WTC11 (cell line): Measurements from ENCODE around the gene GSS. TPM values are rescaled to one million over a fixed set of nuclear protein-coding genes. Genes with fewer than 3 reads are reported as not detected.

Experiments used
- ATAC-seq: fragments of 200-7000 bp; cut with Tn5 transposase; 2 replicates; pipeline ENCODE4 v1.10.0; 2021; ENCODE audit warnings: mild to moderate bottlenecking, moderate library complexity
- CTCF ChIA-PET: fragments of 300-600 bp; sonication (Branson Sonifier 250); formaldehyde crosslinking; loops from one replicate; lab custom pipeline; 2021; ENCODE audit warnings: antibody characterized with exemption; lab: Charles Lee
- POLR2A ChIA-PET: fragments of 350-600 bp; sonication (Branson Sonifier 250); formaldehyde crosslinking; loops from one replicate; lab custom pipeline; 2021; ENCODE audit warnings: antibody characterized with exemption; lab: Charles Lee
- DNase-seq: peaks from one replicate; pipeline ENCODE4 v3.0.0; 2021; ENCODE audit warnings: low spot score
- H3K27ac Mint-ChIP-seq: 2 replicates; pipeline ENCODE4 v1.8.0; 2021; ENCODE audit warnings: mixed read lengths
- H3K27me3 Mint-ChIP-seq: 2 replicates; pipeline ENCODE4 v1.8.0; 2021; ENCODE audit warnings: low read depth, mild to moderate bottlenecking, moderate library complexity, mixed read lengths
- H3K36me3 Mint-ChIP-seq: 2 replicates; pipeline ENCODE4 v1.8.0; 2021; ENCODE audit warnings: mixed read lengths
- H3K4me1 Mint-ChIP-seq: 2 replicates; pipeline ENCODE4 v1.8.0; 2022; ENCODE audit warnings: mixed read lengths
- H3K4me3 Mint-ChIP-seq: 2 replicates; pipeline ENCODE4 v1.8.0; 2021; ENCODE audit warnings: mild to moderate bottlenecking, moderate library complexity, mixed read lengths
- H3K9me3 Mint-ChIP-seq: 2 replicates; pipeline ENCODE4 v1.8.0; 2021; ENCODE audit warnings: mixed read lengths
- ARID4B ChIP-seq: sonication (generic); formaldehyde crosslinking; IDR thresholded peaks from 2 replicates; pipeline ENCODE4 v1.8.0; 2023; ENCODE audit warnings: missing genetic modification reagents, mild to moderate bottlenecking, borderline replicate concordance
- ATF1 ChIP-seq: sonication (generic); formaldehyde crosslinking; IDR thresholded peaks from 2 replicates; pipeline ENCODE4 v1.8.1; 2023; ENCODE audit warnings: mild to moderate bottlenecking, moderate library complexity, missing genetic modification reagents
- CREM ChIP-seq: sonication (generic); formaldehyde crosslinking; IDR thresholded peaks from 2 replicates; pipeline ENCODE4 v1.8.1; 2022; ENCODE audit warnings: mild to moderate bottlenecking, missing genetic modification reagents, moderate library complexity
- FOXK1 ChIP-seq: sonication (generic); formaldehyde crosslinking; IDR thresholded peaks from 2 replicates; pipeline ENCODE4 v1.8.0; 2022; ENCODE audit warnings: mild to moderate bottlenecking, moderate library complexity, missing genetic modification reagents
- FOXP1 ChIP-seq: sonication (generic); formaldehyde crosslinking; IDR thresholded peaks from 2 replicates; pipeline ENCODE4 v1.8.0; 2022; ENCODE audit warnings: missing genetic modification reagents, mild to moderate bottlenecking, moderate library complexity, borderline replicate concordance
- GTF2I ChIP-seq: fragments of 250-450 bp; sonication (Bioruptor Pico); conservative IDR thresholded peaks from 2 replicates; pipeline ENCODE4 v1.4.0; 2021; ENCODE audit warnings: mild to moderate bottlenecking
- IRF1 ChIP-seq: sonication (generic); formaldehyde crosslinking; IDR thresholded peaks from 2 replicates; pipeline ENCODE4 v1.8.0; 2023; ENCODE audit warnings: missing genetic modification reagents
- NR2C2 ChIP-seq: sonication (generic); formaldehyde crosslinking; IDR thresholded peaks from 2 replicates; pipeline ENCODE4 v1.8.0; 2022; ENCODE audit warnings: mild to moderate bottlenecking, missing genetic modification reagents
- PRRX2 ChIP-seq: fragments of 250-450 bp; sonication (Bioruptor Pico); IDR thresholded peaks from 2 replicates; pipeline ENCODE4 v1.8.0; 2021; ENCODE audit warnings: mild to moderate bottlenecking
- RORB ChIP-seq: fragments of 250-450 bp; sonication (Bioruptor Pico); IDR thresholded peaks from 2 replicates; pipeline ENCODE4 v1.9.0; 2021; ENCODE audit warnings: mild to moderate bottlenecking
- SOX15 ChIP-seq: fragments of 250-450 bp; sonication (Bioruptor Pico); IDR thresholded peaks from 2 replicates; pipeline ENCODE4 v1.9.0; 2021; ENCODE audit warnings: mild to moderate bottlenecking
- TCF7 ChIP-seq: sonication (generic); formaldehyde crosslinking; IDR thresholded peaks from 2 replicates; pipeline ENCODE4 v1.8.0; 2022; ENCODE audit warnings: mild to moderate bottlenecking, low read depth, missing genetic modification reagents, moderate library complexity
- USF2 ChIP-seq: sonication (generic); formaldehyde crosslinking; IDR thresholded peaks from 2 replicates; pipeline ENCODE4 v1.8.1; 2023; ENCODE audit warnings: mild to moderate bottlenecking, missing genetic modification reagents, moderate library complexity
- ZBTB21 ChIP-seq: sonication (generic); formaldehyde crosslinking; IDR thresholded peaks from 2 replicates; pipeline ENCODE4 v1.8.1; 2023; ENCODE audit warnings: mild to moderate bottlenecking, missing genetic modification reagents, borderline replicate concordance
- ZNF121 ChIP-seq: sonication (generic); formaldehyde crosslinking; IDR thresholded peaks from 2 replicates; pipeline ENCODE4 v1.8.0; 2023; ENCODE audit warnings: missing genetic modification reagents
- ZNF219 ChIP-seq: sonication (generic); formaldehyde crosslinking; IDR thresholded peaks from 2 replicates; pipeline ENCODE4 v1.8.0; 2023; ENCODE audit warnings: missing genetic modification reagents, mild to moderate bottlenecking, borderline replicate concordance
- ZNF263 ChIP-seq: sonication (generic); formaldehyde crosslinking; IDR thresholded peaks from 2 replicates; pipeline ENCODE4 v1.8.1; 2022; ENCODE audit warnings: low read depth, mild to moderate bottlenecking, moderate library complexity, missing genetic modification reagents
- ZNF671 ChIP-seq: fragments of 250-450 bp; sonication (Bioruptor Pico); IDR thresholded peaks from 2 replicates; pipeline ENCODE4 v1.8.0; 2021; ENCODE audit warnings: mild to moderate bottlenecking
- total RNA-seq: library from RNA; stranded (reverse); gene quantifications from 3 replicates; pipeline ENCODE4 v1.2.3, GENCODE V29; 2021
- TF ChIP-seq, protein P1 (sequence below): sonication (generic); formaldehyde crosslinking; IDR thresholded peaks from 2 replicates; pipeline ENCODE4 v1.8.1; 2023; ENCODE audit warnings: mild to moderate bottlenecking, missing genetic modification reagents
- TF ChIP-seq, protein P2 (sequence below): sonication (generic); formaldehyde crosslinking; IDR thresholded peaks from 2 replicates; pipeline ENCODE4 v1.8.1; 2023; ENCODE audit warnings: mild to moderate bottlenecking, missing genetic modification reagents, borderline replicate concordance
- TF ChIP-seq, protein P3 (sequence below): fragments of 250-450 bp; sonication (Bioruptor Pico); IDR thresholded peaks from 2 replicates; pipeline ENCODE4 v1.8.0; 2021; ENCODE audit warnings: mild to moderate bottlenecking
- TF ChIP-seq, protein P4 (sequence below): sonication (generic); formaldehyde crosslinking; conservative IDR thresholded peaks from 2 replicates; pipeline ENCODE4 v1.8.1; 2022; ENCODE audit warnings: mild to moderate bottlenecking, missing genetic modification reagents

GSS gene
- total RNA-seq, 1 experiment from 2014 or later: 47.3 TPM

DNA sequence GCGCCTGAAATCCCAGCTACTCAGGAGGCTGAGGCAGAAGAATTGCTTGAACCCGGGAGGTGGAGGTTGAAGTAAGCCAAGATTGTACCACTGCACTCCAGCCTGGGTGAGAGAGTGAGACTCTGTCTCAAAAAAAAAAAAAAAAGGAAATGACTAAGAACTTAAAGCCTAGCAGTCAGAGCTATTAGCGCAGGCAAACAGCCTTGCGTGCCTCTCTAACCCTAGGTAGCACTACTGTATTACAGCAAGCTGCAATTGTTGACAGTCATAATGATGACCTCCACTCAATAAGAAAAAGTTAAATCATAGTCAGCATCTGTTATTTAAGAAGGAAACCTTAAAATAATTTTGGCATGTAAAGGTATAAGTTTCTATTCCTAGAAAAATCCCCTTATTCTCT, 14.4 kb downstream of the GSS start:
- H3K27ac Mint-ChIP-seq: no peak overlapping the region
- POLR2A ChIA-PET: no interaction called here
- CTCF ChIA-PET: interaction anchor here (0.8 to 1.0 kb wide), 2 partner anchors 15 to 17 kb away, joined by 3 to 6 read pairs; no protein-coding TSS in a partner anchor
- no peak for ATAC-seq
- DNase-seq: no peak
- peaks cover 44% of the 10 kb centered on the region for H3K36me3 Mint-ChIP-seq
- no peaks in the 10 kb centered on the region for H3K27me3 Mint-ChIP-seq
- no peak overlapping the region for H3K4me3 Mint-ChIP-seq
- no peaks in the 10 kb centered on the region for H3K9me3 Mint-ChIP-seq
- TF ChIP-seq IRF1 (CRISPR knock-in tag): no peak
- TF ChIP-seq ATF1 (CRISPR knock-in tag): no peak
- TF ChIP-seq USF2 (CRISPR knock-in tag): no peak
- TF ChIP-seq ARID4B (CRISPR knock-in tag): no peak
- TF ChIP-seq ZNF219 (CRISPR knock-in tag): no peak
- no peak for TF ChIP-seq GTF2I
- TF ChIP-seq, protein P1, sequence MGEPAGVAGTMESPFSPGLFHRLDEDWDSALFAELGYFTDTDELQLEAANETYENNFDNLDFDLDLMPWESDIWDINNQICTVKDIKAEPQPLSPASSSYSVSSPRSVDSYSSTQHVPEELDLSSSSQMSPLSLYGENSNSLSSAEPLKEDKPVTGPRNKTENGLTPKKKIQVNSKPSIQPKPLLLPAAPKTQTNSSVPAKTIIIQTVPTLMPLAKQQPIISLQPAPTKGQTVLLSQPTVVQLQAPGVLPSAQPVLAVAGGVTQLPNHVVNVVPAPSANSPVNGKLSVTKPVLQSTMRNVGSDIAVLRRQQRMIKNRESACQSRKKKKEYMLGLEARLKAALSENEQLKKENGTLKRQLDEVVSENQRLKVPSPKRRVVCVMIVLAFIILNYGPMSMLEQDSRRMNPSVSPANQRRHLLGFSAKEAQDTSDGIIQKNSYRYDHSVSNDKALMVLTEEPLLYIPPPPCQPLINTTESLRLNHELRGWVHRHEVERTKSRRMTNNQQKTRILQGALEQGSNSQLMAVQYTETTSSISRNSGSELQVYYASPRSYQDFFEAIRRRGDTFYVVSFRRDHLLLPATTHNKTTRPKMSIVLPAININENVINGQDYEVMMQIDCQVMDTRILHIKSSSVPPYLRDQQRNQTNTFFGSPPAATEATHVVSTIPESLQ (CRISPR knock-in tag): no peak
- TF ChIP-seq, all 79 proteins: peak for 0
- no peaks in the 10 kb centered on the region for H3K4me1 Mint-ChIP-seq

GRCh38 chr20:34940081-34940481, 15.5 kb downstream of the GSS start:
- ATAC-seq: no peak
- TF ChIP-seq ZNF263 (CRISPR knock-in tag) (no peak), RORB (CRISPR knock-in tag) (no peak), CREM (CRISPR knock-in tag) (no peak), FOXK1 (CRISPR knock-in tag) (no peak), NR2C2 (no peak), ZBTB21 (CRISPR knock-in tag) (no peak), SOX15 (CRISPR knock-in tag) (no peak), FOXP1 (CRISPR knock-in tag) (no peak), PRRX2 (CRISPR knock-in tag) (no peak), ZNF671 (no peak), ZNF121 (CRISPR knock-in tag) (no peak), TCF7 (CRISPR knock-in tag) (no peak), USF2 (CRISPR knock-in tag) (no peak)
- TF ChIP-seq, protein P2, sequence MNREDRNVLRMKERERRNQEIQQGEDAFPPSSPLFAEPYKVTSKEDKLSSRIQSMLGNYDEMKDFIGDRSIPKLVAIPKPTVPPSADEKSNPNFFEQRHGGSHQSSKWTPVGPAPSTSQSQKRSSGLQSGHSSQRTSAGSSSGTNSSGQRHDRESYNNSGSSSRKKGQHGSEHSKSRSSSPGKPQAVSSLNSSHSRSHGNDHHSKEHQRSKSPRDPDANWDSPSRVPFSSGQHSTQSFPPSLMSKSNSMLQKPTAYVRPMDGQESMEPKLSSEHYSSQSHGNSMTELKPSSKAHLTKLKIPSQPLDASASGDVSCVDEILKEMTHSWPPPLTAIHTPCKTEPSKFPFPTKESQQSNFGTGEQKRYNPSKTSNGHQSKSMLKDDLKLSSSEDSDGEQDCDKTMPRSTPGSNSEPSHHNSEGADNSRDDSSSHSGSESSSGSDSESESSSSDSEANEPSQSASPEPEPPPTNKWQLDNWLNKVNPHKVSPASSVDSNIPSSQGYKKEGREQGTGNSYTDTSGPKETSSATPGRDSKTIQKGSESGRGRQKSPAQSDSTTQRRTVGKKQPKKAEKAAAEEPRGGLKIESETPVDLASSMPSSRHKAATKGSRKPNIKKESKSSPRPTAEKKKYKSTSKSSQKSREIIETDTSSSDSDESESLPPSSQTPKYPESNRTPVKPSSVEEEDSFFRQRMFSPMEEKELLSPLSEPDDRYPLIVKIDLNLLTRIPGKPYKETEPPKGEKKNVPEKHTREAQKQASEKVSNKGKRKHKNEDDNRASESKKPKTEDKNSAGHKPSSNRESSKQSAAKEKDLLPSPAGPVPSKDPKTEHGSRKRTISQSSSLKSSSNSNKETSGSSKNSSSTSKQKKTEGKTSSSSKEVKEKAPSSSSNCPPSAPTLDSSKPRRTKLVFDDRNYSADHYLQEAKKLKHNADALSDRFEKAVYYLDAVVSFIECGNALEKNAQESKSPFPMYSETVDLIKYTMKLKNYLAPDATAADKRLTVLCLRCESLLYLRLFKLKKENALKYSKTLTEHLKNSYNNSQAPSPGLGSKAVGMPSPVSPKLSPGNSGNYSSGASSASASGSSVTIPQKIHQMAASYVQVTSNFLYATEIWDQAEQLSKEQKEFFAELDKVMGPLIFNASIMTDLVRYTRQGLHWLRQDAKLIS (CRISPR knock-in tag): no peak
- TF ChIP-seq, protein P3, sequence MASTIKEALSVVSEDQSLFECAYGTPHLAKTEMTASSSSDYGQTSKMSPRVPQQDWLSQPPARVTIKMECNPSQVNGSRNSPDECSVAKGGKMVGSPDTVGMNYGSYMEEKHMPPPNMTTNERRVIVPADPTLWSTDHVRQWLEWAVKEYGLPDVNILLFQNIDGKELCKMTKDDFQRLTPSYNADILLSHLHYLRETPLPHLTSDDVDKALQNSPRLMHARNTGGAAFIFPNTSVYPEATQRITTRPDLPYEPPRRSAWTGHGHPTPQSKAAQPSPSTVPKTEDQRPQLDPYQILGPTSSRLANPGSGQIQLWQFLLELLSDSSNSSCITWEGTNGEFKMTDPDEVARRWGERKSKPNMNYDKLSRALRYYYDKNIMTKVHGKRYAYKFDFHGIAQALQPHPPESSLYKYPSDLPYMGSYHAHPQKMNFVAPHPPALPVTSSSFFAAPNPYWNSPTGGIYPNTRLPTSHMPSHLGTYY (CRISPR knock-in tag): no peak
- TF ChIP-seq, protein P4, sequence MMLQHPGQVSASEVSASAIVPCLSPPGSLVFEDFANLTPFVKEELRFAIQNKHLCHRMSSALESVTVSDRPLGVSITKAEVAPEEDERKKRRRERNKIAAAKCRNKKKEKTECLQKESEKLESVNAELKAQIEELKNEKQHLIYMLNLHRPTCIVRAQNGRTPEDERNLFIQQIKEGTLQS: no peak

More at GRCh38 chr20:34940081-34940481, 15.5 kb downstream of the GSS start:
- H3K9me3 Mint-ChIP-seq: no peaks in the 10 kb centered on the region
- no peak overlapping the region for H3K4me3 Mint-ChIP-seq
- no peak for DNase-seq
- H3K36me3 Mint-ChIP-seq: peaks cover 42% of the 10 kb centered on the region
- ChIA-PET CTCF (no interaction called here), POLR2A (interaction anchor here (1.2 kb wide), 1 partner anchor 16 kb away, joined by 5 read pairs; the partner anchor contains the start of genes GSS and MYH7B)
- H3K4me1 Mint-ChIP-seq: no peaks in the 10 kb centered on the region
- H3K27ac Mint-ChIP-seq: no peak overlapping the region
- H3K27me3 Mint-ChIP-seq: no peaks in the 10 kb centered on the region
